Smooth muscle cell of the brain vasculature (primary cell): Measurements from ENCODE around the gene GALNT13.

Experiments used
- DNase-seq: peaks from one replicate; pipeline ENCODE4 v3.0.0-alpha.2; 2012; ENCODE audit warnings: low read depth, low spot score

Gene GALNT13

DNA sequence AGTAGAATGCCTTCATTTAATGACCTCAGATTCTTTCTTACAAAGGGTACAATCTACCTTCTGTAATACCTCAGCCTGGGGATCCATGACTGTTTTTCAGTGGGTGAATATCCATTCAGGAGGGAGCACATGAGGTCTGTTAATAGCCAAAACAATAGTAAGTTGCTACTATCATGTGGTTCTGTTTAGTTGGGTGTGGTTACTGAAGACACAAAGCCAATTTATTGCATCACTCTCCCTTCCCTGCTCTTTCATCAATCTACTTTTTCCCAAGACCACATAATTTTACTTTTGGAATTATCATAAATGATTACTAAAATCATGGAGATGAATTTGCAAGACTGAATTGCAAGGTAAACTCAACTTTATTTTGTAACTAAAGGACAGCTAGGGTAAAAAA, 254.2 kb downstream of the GALNT13 start:
- no peak for DNase-seq

DNA sequence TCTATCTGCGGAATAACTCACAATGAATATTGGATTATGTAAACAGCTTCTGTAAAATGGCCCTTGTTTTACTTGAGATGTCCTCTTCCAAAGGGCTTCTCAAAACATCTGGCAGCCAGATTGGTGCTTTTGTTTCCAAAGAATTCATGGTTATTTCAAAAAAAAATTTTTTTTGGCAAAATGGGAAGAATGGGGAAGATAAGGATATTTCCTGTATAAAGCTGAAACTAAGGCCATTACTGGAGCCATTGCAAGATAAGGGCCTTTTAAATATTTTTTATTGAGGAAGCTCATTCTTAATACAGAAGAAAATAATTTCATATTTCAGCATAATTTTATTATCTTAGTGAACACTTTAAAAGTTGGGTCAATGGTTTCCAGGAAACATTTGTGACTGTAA, 259.1 kb downstream of the GALNT13 start:
- no peak for DNase-seq

DNA sequence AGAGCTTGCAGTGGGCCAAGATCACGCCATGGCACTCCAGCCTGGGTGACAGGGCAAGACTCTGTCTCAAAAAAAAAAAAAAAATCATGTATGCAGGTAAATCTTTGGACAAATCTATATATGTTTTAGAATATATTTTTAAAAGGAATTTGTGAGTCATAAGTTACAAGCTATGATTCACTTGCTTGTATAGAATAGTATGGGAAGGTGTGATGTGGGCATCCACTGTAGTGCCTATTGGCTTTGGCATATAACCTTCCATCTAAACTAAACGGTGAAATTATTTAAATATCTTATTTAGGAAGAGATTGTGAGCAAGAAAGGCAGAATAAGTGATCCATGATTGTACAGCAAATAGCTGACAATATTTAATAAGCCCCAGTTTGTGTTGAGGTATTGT, 261.1 kb downstream of the GALNT13 start:
- DNase-seq, result no peak

DNA sequence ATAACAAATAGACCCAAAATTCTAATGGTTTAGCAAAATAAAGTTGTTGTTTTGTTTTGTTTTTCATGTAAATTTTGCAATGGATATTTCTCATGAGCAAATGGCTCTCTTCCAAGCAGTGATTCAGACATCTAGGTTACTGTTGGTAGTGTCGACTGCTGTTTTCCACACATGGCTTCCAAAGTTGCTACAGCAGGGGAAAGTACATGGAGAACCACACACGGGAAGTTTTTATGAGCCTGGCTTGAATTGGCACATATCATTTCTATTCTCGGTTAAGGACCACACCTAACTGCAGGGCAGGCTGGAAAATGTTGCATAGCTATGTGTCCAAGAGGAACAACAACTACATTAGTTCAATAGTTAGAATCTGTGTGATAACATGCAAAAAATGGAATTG, 262.1 kb downstream of the GALNT13 start:
- no peak for DNase-seq

DNA sequence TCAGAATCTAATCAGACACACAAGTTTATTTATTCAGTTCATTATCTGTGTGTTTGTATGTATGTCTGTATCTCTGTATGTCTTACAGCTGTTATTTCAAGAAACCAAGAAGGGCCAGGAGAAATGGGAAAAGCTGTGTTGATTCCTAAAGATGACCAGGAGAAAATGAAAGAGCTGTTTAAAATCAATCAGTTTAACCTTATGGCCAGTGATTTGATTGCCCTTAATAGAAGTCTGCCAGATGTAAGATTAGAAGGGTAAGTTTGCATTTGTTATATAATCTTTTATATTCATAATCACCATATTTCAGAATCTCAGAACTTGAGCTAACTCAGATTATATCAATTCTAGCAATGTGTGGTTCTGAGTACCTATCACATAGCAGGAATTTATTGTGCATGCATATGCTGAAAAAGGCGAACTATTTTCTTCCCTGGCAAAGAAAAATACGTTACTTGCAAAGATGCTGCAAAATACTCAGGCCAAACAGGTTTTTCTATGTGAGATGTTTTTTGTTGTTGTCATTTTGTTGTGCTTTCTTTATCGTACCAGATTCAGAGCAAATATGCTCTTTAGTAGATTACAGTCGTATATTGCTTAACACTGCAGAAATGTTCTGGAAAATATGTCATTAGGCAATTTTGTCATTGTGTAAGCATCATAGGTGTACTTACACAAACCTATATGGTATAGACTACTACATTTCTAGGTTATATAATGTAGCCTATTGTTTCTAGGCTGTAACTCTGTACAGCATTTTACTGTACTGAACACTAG, 268.7 kb downstream of the GALNT13 start:
- DNase-seq, result no peak

DNA sequence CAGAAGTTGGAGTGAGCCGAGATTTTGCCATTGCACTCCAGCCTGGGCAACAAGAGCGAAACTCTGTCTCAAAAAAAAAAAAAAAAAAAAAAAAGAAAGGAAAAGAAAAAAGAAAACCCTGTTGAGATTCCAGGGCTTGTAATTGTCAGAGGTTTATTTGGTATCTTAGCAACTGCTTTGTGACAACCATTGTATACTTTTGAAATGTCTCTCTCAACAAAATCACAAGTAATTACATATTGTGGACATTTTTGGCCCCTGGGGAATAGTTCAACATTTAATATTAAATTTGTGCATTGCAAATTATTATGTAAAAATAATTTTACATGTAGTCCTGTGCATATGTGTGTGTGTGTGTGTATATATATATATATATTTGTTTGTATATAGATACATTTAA, 270.8 kb downstream of the GALNT13 start:
- no peak for DNase-seq

DNA sequence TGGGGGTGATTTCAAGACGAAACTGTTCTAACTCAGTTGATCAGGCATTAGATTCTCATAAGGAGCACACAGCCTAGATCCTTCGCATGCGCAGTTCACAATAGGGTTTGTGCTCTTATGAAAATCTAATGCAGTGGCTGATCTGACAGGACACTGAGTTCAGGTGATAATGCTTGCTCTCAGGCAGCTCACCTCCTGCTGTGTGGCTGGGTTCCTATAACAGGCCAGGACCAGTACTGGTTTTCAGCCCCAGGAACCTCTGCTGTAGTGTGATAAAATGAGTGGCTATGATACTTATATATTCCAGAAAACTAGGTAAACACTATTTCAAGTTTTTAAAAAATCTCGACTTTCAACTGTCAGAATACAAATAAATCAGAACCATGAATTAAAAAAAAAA, 271.4 kb downstream of the GALNT13 start:
- no peak for DNase-seq

DNA sequence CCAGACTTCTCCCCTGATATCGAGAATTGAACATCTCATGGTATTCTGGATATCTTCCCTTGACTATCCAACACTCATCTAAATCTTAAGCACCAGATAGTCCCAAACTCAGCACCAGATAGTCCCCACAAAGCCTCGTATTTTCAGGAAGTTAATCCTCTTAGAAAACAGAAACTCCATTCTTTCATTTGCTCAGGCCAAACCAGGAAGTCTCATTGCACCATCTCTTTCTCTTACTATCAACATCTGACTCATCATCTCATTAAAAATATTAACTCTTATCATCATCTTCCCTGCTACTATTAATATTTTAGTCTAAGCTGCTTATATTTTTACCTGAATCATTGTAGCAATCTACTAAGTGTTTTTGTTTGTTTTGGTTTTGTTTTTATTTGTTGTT, 286.4 kb downstream of the GALNT13 start:
- no peak for DNase-seq

DNA sequence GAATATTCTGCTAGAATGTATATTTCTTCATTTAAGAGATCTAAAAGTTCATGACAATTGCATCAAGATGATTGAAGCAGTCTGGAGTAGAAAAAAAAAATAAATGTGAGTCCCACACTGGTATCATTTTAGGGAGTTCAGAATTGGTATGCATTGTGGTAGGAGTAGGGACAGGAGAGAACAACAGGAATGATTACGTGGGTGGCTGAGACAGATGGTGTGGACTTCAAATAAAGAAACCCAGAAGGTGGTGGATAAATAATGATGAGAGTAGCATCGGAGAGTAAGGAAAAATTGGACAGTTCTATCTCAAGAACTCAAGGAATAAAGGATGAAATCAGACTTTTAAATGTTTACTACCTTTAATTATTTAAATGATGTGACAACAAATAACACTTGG, 289.6 kb downstream of the GALNT13 start:
- no peak for DNase-seq

DNA sequence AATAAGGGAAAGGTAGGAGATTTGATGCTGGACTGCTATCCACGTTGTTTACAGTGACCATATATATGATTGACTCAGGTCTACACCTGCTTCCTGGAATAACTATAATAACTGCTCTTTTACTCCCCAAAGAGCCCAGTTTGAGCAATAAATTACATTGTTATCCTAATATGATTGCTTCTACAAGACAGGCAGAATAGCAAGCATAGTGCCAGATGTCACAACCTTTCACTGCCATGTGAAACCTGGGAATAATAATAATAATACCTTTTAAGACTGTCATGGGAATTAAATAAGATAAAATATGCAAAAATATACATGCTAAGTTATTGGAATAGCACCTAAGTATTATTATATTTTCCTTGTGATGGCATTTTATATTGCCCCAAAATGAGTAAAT, 298.7 kb downstream of the GALNT13 start:
- DNase-seq, result no peak

DNA sequence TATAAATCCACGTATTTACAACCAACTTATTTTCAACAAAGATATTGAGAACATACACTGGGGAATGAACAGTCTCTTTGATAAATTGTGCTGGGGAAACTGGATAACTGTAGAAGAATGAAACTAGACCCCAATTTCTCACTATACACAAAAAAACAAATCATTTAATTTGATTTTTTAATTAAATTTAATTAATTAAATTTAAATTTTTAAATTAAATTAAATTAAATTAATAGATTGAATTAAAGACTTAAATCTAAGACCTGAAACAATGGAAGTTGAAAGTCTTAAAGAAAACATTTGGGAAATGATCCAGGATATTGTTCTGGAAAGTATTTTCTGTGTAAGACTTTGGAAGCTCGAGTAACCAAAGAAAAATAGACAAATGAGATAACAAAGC, 301.4 kb downstream of the GALNT13 start:
- no peak for DNase-seq

DNA sequence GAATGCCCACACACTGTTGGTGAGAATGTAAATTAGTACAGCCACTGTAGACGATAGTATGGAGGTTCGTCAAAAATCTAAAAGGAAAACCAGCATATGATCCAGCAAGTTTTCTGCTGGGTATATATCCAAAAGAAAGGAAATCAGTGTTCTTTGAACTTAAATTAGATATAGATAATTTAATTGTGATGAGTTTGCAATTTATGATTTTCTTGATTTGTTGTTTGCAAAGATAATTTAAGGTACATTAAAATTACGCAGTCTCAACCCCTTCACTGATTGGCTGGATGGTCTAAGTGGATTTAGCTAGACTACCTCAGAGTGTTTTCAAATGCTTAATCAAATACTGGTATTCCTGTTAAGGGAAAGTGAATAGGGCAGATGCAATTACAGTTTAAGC, 302.2 kb downstream of the GALNT13 start:
- no peak for DNase-seq

DNA sequence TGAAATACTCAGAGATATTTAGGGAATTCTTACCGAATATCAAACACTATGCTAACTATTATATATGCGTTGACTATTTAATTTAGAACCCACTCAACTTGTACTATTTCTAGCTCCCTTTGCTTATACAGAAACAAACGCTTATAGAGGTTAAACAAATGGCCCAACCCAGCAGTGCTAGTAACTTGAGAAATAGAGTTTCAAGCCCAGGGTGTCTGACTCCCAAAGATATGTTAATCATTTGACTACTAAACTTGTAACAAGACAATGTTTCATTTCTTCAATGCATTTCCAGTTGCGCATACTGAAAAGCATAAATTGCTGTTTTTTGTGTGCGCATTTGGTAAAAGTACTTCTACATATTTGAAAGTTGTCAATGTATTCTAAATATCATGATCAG, 310.3 kb downstream of the GALNT13 start:
- no peak for DNase-seq

DNA sequence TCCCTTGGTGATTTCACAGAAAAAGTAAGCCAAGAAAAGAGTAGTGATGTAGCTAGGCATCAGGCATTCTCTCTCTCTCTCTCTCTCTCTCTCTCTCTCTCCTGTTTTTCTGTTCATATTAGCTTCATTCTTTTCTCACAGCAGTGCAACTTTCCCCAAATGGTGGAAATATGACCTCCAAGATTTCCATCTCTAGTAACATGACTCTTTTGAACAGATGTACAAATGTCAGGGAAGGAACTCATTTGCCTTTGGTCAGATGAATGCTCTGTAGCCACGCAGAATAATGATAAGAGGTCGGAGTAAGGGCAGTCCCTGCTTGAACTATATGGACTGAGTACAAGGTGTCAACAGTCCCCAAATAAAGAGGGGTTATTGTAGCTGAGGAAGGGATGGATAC, 316.2 kb downstream of the GALNT13 start:
- DNase-seq, result no peak

DNA sequence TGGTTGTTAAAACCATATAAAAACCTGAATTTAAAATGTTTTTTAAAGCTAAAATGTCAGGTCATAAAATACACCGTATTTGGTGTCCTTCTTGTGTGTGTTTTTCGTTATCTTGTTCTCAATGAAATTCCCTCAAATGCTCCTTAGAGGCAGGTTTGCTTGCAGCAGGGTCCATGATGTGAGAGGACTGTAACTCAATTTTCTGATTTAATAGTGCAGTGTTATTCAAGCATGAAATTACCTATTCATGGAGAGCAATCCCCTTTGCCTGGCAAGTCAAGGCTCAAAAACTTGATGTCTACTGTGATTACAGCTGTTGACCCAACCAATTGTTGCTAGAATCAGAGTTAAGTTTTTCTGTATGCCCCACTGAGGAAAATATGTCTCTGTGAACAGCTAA, 318.2 kb downstream of the GALNT13 start:
- no peak for DNase-seq

DNA sequence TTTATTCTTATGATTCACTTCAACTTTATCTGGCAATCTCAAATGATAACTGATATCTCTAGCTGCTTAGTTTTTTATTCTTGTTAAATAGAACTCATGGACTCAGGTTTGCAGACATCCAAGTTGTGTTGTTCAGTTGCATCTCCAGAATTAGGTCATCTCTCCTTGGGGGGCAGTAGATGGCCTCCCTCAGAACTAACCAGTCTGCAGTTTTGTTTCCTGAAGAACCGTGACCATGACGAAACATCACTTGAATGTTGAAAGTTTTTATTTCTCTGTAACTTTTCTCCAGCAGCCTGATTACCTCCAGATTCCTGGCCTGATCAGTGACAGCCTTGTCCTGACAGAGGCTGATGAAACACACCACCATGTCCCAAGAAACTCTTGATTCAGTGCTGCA, 321.5 kb downstream of the GALNT13 start:
- DNase-seq, result no peak

DNA sequence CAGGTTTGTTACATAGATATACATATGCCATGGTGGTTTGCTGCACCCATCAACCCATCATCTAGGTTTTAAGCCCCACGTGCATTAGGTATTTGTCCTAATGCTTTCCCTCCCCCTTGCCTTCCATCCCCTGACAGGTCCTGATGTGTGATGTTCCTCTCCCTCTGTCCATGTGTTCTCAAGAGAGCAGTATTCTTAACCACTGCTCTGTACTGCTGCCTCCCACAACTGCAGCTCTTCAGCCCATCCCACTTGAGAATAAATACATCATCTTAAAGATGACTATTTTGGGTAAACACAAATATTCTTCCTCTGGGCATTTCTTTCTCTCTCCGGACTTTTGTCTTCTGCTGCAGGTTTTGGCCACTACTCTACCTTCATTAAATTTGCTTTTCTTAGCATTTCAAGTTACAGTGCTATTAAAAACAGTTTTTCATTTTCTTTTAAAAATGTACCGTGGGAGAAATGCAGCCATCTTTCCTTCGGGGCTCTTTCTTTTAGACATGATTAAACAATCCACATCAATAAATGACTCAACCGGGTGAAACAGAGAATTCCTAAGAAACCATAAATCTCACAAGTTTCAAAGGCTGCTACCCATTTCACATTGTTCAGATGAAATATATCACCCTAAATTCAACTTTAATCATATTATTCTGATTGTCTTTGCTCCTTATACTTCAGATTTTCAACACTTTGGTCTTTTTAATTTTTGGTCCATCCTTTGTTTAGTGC, 323.4 kb downstream of the GALNT13 start:
- no peak for DNase-seq

DNA sequence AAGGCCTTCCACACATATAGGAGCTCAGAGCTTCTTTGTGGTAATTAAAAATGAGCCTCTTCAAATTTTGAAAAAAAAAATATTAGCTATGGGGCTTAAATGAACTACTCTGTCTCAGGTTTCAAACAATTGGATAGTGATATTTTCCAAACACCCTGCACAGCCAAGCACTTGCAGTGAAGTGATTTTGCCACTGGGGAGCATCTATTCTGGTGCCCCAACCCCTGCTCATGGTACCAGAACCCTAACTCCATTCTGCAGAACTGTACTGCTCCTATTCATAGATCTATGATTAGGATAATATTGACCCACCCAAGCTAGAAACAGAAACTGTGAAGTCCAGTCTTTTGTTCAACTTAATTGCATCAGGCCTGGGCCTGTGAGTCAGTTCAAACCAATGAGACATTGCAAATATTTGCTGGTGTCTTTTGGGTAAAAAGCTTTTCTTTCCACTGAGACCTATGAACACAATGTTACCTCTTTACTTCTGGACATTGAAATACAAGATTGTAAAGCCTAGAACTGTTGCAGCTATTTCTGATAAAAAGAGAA, 324.0 kb downstream of the GALNT13 start:
- DNase-seq, result no peak

DNA sequence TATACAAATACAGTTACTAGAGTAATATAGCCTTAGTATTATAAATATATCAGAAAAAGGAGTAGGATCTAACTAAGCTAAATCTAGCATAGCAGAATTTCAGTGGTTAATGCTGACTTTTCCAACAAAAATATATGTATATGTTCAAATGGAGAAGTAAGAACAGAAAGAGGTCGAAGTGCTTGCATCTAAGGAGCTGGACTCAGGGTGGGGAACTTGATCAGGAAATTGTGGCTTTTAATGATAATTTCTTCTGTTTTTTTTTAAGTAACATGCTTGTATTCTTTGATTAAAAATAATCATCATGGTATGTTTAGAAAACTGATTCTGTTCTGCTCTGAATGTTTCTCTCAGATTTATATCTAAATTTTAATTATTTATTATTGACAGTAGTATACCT, 327.1 kb downstream of the GALNT13 start:
- no peak for DNase-seq

DNA sequence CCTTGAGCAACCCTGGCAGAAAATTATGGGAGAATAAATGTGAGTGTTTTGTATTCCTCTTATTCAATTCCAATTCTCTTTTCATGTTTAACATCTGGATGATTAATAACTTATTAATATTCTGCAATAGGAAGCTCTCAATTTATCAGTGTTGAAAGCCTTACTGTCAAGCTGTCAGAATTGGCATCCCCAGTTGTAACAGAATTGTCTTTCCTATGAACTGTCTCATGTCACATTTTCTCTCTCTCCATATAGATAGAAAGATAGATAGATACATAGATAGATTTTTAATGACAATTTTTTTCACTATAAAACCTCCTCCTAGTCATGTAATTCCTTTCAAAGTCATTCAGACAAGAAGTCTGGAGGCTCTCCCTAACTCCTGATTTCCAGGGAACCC, 331.5 kb downstream of the GALNT13 start:
- no peak for DNase-seq

DNA sequence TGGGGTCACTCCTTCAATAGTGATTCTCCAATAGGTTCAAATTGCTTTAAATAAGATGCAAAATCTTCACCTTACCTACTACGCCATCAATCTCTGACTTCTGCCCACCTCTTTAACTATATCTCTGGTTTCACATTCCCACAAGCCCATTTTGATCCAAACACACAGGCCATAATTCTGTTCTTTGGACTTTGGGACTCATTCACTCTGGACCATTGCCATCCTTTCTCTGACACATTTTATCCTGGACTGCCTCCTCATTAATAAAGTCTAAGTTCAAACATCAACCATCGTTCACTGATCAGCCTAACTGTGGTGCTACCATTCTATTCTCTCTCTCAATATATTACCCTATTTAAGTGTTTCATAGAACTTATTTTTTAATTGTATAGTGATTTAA, 332.2 kb downstream of the GALNT13 start:
- no peak for DNase-seq

DNA sequence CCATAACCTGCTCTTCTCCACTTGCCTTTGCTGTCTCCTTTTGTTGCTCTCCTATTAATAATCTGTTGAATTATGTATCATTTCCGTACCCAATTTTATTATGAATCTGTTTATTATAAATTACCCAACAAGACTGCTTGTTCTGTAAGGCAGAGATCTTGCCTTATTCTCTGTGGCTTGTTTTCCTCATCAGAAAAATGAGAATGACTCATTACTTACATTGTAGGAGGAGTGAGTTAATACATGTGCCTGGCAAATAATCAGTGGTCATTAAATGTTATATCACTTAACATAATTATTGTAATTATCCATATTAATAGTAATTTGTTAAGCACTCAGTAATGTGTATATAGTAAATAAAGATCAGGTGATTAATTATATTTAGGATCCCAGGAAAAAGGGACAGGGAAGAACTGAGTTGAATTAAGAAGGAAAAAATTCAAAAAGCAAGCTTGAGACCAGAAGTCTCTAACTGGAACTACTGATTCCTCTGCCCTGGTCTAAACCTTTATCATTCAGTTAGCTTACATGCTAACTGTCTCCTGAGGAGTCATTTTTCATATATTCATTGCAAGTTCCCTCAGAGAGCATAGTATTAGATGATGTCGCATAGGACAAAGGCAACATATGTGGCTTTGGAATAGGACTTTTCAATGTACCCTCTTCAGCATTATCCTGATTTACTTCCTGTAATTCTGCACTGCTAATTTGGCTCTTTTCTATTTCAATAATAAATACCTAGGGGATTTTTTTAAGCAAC, 335.7 kb downstream of the GALNT13 start:
- no peak for DNase-seq
